ENCODE measurements around the gene MBD6. TPM values are rescaled to one million over a fixed set of nuclear protein-coding genes. Genes with fewer than 3 reads are reported as not detected.

The MBD6 gene
- total RNA-seq, 1 donor from 2014 or later = 158 TPM

DNA sequence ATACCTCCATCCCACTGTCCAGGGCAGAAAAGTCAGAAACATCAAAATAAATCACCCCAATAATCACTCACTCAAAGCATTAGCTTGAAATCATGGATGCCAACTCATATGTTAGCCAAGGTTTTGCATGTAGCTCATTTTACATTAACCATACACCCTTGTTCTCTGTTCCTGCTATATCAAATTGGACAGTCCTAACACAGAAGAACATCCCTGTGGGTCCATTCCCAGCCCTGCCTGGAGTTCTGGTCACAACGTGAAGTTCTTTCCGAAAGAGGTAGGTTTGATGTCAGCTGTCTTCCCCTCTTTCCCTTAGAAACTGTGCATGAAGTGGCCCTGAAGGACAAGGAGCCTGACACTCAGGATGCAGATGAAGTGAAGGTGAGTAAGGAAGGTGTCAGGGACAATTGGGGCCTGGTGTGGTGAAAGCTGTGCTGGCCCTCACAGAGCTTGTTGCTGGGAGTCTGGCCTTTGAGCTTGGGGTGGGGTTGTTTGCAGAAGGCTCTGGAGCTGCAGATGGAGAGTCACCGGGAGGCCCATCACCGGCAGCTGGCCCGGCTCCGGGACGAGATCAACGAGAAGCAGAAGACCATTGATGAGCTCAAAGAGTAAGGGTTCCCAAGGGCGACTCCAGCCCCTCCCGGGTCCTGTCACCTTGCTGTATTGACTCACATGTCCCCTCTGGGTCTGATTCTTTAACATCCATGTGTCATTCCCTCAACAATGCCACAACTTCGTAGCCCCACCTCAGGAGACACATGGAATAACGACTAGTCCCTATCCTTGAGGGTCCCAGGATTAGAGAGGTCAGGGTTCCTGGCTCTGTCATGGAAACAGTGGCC, 53.4 kb downstream of the MBD6 start:
- TF ChIP-seq, protein P1, sequence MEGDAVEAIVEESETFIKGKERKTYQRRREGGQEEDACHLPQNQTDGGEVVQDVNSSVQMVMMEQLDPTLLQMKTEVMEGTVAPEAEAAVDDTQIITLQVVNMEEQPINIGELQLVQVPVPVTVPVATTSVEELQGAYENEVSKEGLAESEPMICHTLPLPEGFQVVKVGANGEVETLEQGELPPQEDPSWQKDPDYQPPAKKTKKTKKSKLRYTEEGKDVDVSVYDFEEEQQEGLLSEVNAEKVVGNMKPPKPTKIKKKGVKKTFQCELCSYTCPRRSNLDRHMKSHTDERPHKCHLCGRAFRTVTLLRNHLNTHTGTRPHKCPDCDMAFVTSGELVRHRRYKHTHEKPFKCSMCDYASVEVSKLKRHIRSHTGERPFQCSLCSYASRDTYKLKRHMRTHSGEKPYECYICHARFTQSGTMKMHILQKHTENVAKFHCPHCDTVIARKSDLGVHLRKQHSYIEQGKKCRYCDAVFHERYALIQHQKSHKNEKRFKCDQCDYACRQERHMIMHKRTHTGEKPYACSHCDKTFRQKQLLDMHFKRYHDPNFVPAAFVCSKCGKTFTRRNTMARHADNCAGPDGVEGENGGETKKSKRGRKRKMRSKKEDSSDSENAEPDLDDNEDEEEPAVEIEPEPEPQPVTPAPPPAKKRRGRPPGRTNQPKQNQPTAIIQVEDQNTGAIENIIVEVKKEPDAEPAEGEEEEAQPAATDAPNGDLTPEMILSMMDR (IDR thresholded peaks at IDR 0.05; ENCODE audit: unreplicated experiment) = no peak
- no peaks in the 10 kb centered on the region for H3K9me3 Mint-ChIP-seq (ENCODE audit: low read depth)
- H3K27ac Mint-ChIP-seq = no peak overlapping the region
- H3K27me3 Mint-ChIP-seq = no peaks in the 10 kb centered on the region
- no peaks in the 10 kb centered on the region for H3K36me3 Mint-ChIP-seq (ENCODE audit: insufficient read depth)
- DNase-seq (ENCODE audit: low spot score, unreplicated experiment) = no peak
- H3K4me1 Mint-ChIP-seq (ENCODE audit: low read depth) = no peaks in the 10 kb centered on the region
- no peak overlapping the region for H3K4me3 Mint-ChIP-seq (ENCODE audit: low read depth)

GRCh38 chr12:57576613-57577160, 54.1 kb downstream of the MBD6 start:
- DNase-seq (ENCODE audit: low spot score, unreplicated experiment) = no peak
- no peaks in the 10 kb centered on the region for H3K4me1 Mint-ChIP-seq (ENCODE audit: low read depth)
- no peaks in the 10 kb centered on the region for H3K36me3 Mint-ChIP-seq (ENCODE audit: insufficient read depth)
- no peak overlapping the region for H3K27ac Mint-ChIP-seq
- TF ChIP-seq, protein P1 (IDR thresholded peaks at IDR 0.05; ENCODE audit: unreplicated experiment) = no peak
- H3K27me3 Mint-ChIP-seq = no peaks in the 10 kb centered on the region
- H3K4me3 Mint-ChIP-seq (ENCODE audit: low read depth) = no peak overlapping the region
- H3K9me3 Mint-ChIP-seq (ENCODE audit: low read depth) = no peaks in the 10 kb centered on the region

- no peaks in the 10 kb centered on the region for H3K36me3 Mint-ChIP-seq (ENCODE audit: insufficient read depth)
- no peak overlapping the region for H3K4me3 Mint-ChIP-seq (ENCODE audit: low read depth)
- no peak for DNase-seq (ENCODE audit: low spot score, unreplicated experiment)
- H3K9me3 Mint-ChIP-seq (ENCODE audit: low read depth) = no peaks in the 10 kb centered on the region
- TF ChIP-seq, protein P1 (IDR thresholded peaks at IDR 0.05; ENCODE audit: unreplicated experiment) = no peak
- H3K4me1 Mint-ChIP-seq (ENCODE audit: low read depth) = no peaks in the 10 kb centered on the region
- no peak overlapping the region for H3K27ac Mint-ChIP-seq
- peaks cover 2% of the 10 kb centered on the region for H3K27me3 Mint-ChIP-seq
Observed at GRCh38 chr12:57577981-57578758, 55.5 kb downstream of the MBD6 start.

DNA sequence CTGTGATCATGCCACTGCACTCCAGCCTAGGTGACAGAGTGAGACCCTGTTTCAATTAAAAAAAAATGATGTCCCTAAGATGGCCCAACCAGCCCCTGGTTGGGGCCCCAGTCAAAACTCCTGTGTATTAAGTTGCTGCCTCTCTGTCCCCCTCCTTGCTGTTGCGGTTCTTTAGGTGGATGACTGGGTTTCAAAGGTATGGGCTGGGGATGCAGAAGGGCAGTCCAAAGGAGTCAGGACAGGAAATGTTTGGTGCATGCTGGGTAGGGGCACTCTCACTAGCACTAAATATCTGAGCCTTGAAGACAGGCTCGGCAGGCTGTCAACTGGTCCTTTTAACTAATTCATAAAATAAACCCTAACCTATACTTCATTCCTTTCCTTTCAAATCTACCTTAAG, 56.4 kb downstream of the MBD6 start:
- H3K27ac Mint-ChIP-seq = no peak overlapping the region
- no peak for DNase-seq (ENCODE audit: low spot score, unreplicated experiment)
- H3K4me1 Mint-ChIP-seq (ENCODE audit: low read depth) = no peaks in the 10 kb centered on the region
- TF ChIP-seq, protein P1 (IDR thresholded peaks at IDR 0.05; ENCODE audit: unreplicated experiment) = no peak
- no peaks in the 10 kb centered on the region for H3K9me3 Mint-ChIP-seq (ENCODE audit: low read depth)
- H3K4me3 Mint-ChIP-seq (ENCODE audit: low read depth) = no peak overlapping the region
- H3K36me3 Mint-ChIP-seq (ENCODE audit: insufficient read depth) = no peaks in the 10 kb centered on the region
- H3K27me3 Mint-ChIP-seq = peaks cover 6% of the 10 kb centered on the region

Small RNA genes within 50 kb of the gene (microRNA-seq; reads per million reads assigned to microRNA genes)
- gene MIR616 (ENCODE audit: borderline number of aligned reads, unreplicated experiment) (2.4 reads per million), gene MIR6758 (ENCODE audit: borderline number of aligned reads, unreplicated experiment) (4.8 reads per million)

Other genes starting within 250 kb of the MBD6 start
- gene R3HDM2, start 91.8 kb upstream of the MBD6 start, total RNA-seq = 85.9 and 86.8 TPM in 2 replicates
- gene INHBC, start 88.0 kb upstream of the MBD6 start, total RNA-seq = 0.16 TPM in 1 of 2 replicates, not detected in the other
- gene INHBE, start 67.5 kb upstream of the MBD6 start, total RNA-seq = 1.2 and 2.0 TPM in 2 replicates
- gene GLI1, start 63.0 kb upstream of the MBD6 start, total RNA-seq = 0.89 and 0.91 TPM in 2 replicates
- gene ARHGAP9, start 43.0 kb upstream of the MBD6 start, total RNA-seq = 2.6 and 2.8 TPM in 2 replicates
- 290 and 318 TPM in 2 replicates for gene MARS1, start 34.8 kb upstream of the MBD6 start, total RNA-seq
- 15.7 and 18.5 TPM in 2 replicates for gene DDIT3, start 2.3 kb upstream of the MBD6 start, total RNA-seq
- 144 and 153 TPM in 2 replicates for gene DCTN2, start 24.4 kb downstream of the MBD6 start, total RNA-seq
- 2.5 and 2.8 TPM in 2 replicates for gene KIF5A, start 27.2 kb downstream of the MBD6 start, total RNA-seq
- gene PIP4K2C, start 68.4 kb downstream of the MBD6 start, total RNA-seq = 38.4 and 39.0 TPM in 2 replicates
- 79.9 and 83.0 TPM in 2 replicates for gene DTX3, start 82.0 kb downstream of the MBD6 start, total RNA-seq
- gene ARHGEF25, start 88.6 kb downstream of the MBD6 start, total RNA-seq = 17.0 and 18.4 TPM in 2 replicates
- 0.73 and 1.1 TPM in 2 replicates for gene B4GALNT1, start 110.4 kb downstream of the MBD6 start, total RNA-seq
- gene OS9, start 171.3 kb downstream of the MBD6 start, total RNA-seq = 197 and 204 TPM in 2 replicates
- 0.29 TPM in 2 replicates for gene AGAP2, start 215.9 kb downstream of the MBD6 start, total RNA-seq
- 24.2 and 31.3 TPM in 2 replicates for gene TSPAN31, start 222.2 kb downstream of the MBD6 start, total RNA-seq
- gene CDK4, start 229.5 kb downstream of the MBD6 start, total RNA-seq = 194 and 208 TPM in 2 replicates
- 33.8 and 34.3 TPM in 2 replicates for gene MARCHF9, start 232.3 kb downstream of the MBD6 start, total RNA-seq
- gene CYP27B1, start 244.3 kb downstream of the MBD6 start, total RNA-seq = 2.0 and 2.5 TPM in 2 replicates
- gene METTL1, start 249.3 kb downstream of the MBD6 start, total RNA-seq = 23.3 and 27.5 TPM in 2 replicates
- 5.6 and 6.7 TPM in 2 replicates for gene EEF1AKMT3, start 249.8 kb downstream of the MBD6 start, total RNA-seq

All from progenitor cell of endocrine pancreas (in vitro differentiated cells).